ENCODE data around the gene ROBO2. TPM values are rescaled to one million over a fixed set of nuclear protein-coding genes. Genes with fewer than 3 reads are reported as not detected.

The ROBO2 gene
- polyA plus RNA-seq, 2 of the 4 experiments (the other 2 are of a cell fraction), result 0.04 TPM; not detected in 1

- ChIA-PET CTCF (no interaction called here), POLR2A (no interaction called here)
- no peak overlapping the region for H3K27ac ChIP-seq
- no peak overlapping the region for H3K4me2 ChIP-seq
- 15% methylated on average over 3 of the region's 3 CpGs for WGBS (ENCODE audit: missing lambda C conversion rate)
- H3K9me3 ChIP-seq, result no peaks in the 10 kb centered on the region
- H3K4me1 ChIP-seq, result no peaks in the 10 kb centered on the region
- TF ChIP-seq HEYL (CRISPR knock-in tag; IDR thresholded peaks at IDR 0.05), result no peak
- DNase-seq (ENCODE audit: low read depth in 1 of 2, low spot score in 1 of 2), result no peak
- H3K4me3 ChIP-seq, result no peak overlapping the region
- ATAC-seq, result no peak
- no peak for FAIRE-seq
Observed at GRCh38 chr3:77380136-77380535, 340.2 kb downstream of the ROBO2 start.

DNA sequence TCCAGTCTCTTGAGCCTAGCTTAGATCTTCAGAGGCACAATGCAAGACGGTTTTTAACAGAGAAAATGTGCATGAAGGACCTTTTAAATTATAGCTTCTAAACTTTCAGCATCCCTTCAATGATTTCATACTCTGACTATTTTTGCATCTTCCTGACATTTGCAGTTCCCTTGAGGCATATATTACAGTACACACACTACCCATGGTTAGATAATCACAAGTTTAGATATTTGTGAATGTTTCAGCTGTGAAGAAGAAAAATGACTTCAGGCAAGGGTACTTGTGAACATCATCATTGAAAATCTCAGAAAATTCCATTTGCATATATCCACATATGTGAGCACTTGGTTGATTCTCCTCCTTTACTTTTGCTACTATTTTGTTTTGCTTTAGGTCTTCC lies 341.5 kb downstream of the ROBO2 start:
- 0% methylated on average over 1 of the region's 1 CpG for WGBS (ENCODE audit: missing lambda C conversion rate)
- CTCF ChIA-PET, result no interaction called here
- no peak for FAIRE-seq

More for the DNA sequence above, 341.5 kb downstream of the ROBO2 start:
- Histone ChIP-seq H3K4me2 (no peak overlapping the region), H3K9me3 (no peaks in the 10 kb centered on the region), H3K27ac (no peak overlapping the region), H3K4me3 (no peak overlapping the region), H3K4me1 (no peaks in the 10 kb centered on the region)
- no peak for ATAC-seq
- DNase-seq (ENCODE audit: low read depth in 1 of 2, low spot score in 1 of 2), result no peak
- POLR2A ChIA-PET, result no interaction called here
- TF ChIP-seq, protein P1, sequence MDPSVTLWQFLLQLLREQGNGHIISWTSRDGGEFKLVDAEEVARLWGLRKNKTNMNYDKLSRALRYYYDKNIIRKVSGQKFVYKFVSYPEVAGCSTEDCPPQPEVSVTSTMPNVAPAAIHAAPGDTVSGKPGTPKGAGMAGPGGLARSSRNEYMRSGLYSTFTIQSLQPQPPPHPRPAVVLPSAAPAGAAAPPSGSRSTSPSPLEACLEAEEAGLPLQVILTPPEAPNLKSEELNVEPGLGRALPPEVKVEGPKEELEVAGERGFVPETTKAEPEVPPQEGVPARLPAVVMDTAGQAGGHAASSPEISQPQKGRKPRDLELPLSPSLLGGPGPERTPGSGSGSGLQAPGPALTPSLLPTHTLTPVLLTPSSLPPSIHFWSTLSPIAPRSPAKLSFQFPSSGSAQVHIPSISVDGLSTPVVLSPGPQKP (IDR thresholded peaks at IDR 0.05; ENCODE audit: low read depth, low read length), result no peak
- TF ChIP-seq HDAC2 (IDR thresholded peaks at IDR 0.05), result no peak
- TF ChIP-seq BCL3 (IDR thresholded peaks at IDR 0.05), result no peak
- no peak for TF ChIP-seq MAZ (IDR thresholded peaks at IDR 0.05; ENCODE audit: borderline replicate concordance, low read depth, low read length)
- no peak for TF ChIP-seq ZFP36 (IDR thresholded peaks at IDR 0.05; ENCODE audit: borderline replicate concordance, partially characterized antibody)
- TF ChIP-seq, protein P2, sequence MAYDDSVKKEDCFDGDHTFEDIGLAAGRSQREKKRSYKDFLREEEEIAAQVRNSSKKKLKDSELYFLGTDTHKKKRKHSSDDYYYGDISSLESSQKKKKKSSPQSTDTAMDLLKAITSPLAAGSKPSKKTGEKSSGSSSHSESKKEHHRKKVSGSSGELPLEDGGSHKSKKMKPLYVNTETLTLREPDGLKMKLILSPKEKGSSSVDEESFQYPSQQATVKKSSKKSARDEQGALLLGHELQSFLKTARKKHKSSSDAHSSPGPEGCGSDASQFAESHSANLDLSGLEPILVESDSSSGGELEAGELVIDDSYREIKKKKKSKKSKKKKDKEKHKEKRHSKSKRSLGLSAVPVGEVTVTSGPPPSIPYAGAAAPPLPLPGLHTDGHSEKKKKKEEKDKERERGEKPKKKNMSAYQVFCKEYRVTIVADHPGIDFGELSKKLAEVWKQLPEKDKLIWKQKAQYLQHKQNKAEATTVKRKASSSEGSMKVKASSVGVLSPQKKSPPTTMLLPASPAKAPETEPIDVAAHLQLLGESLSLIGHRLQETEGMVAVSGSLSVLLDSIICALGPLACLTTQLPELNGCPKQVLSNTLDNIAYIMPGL (CRISPR knock-in tag; IDR thresholded peaks at IDR 0.05; ENCODE audit: borderline replicate concordance), result no peak
- no peak for TF ChIP-seq ZNF302 (CRISPR knock-in tag; IDR thresholded peaks at IDR 0.05)
- no peak for TF ChIP-seq REST (IDR thresholded peaks at IDR 0.05)
- no peak for TF ChIP-seq TFCP2L1 (CRISPR knock-in tag; IDR thresholded peaks at IDR 0.05)
- no peak for TF ChIP-seq CTCF (IDR thresholded peaks at IDR 0.05)
- no peak for TF ChIP-seq ATOH8 (CRISPR knock-in tag; IDR thresholded peaks at IDR 0.05; ENCODE audit: low read depth)
- no peak for TF ChIP-seq JUN (IDR thresholded peaks at IDR 0.05)
- TF ChIP-seq CBX8 (IDR thresholded peaks at IDR 0.05), result no peak
